Ovary (tissue), 9 donors: ENCODE results near the gene FMN1. TPM values are rescaled to one million over a fixed set of nuclear protein-coding genes. Genes with fewer than 3 reads are reported as not detected.

Experiments
- DNase-seq, 5 donors: peaks; one replicate each; pipeline ENCODE4 v3.0.0-alpha.2; 2019 to 2020
- H3K27ac ChIP-seq, 2 donors: fragments of 200-600 bp; one replicate each; pipeline versions ENCODE4 v1.5.1 to v1.8.0; 2019 to 2022
- H3K27me3 ChIP-seq: fragments of 200-600 bp; one replicate; pipeline ENCODE4 v1.8.0; 2022
- H3K36me3 ChIP-seq: fragments of 200-600 bp; sonication (generic); one replicate; pipeline ENCODE4 v1.5.1; 2019
- H3K4me1 ChIP-seq: one replicate; pipeline ENCODE4 v1.8.1; 2013; ENCODE audit warnings: mild to moderate bottlenecking, moderate library complexity; ENCODE audit not compliant: insufficient read depth
- H3K4me3 ChIP-seq: fragments of 200-600 bp; sonication (generic); one replicate; pipeline ENCODE4 v1.5.1; 2017
- H3K9me3 ChIP-seq, 2 donors: fragments of 200-600 bp in 1 of 2; sonication (generic) in 1 of 2; one replicate each; pipeline versions ENCODE4 v1.5.1 to v1.8.1; 2013 to 2019; ENCODE audit warnings: mild to moderate bottlenecking in 1 of 2, moderate library complexity in 1 of 2
- CTCF ChIP-seq, 3 donors: fragments of 450-650 bp in 2 of 3; fragments of 200-600 bp in 1 of 3; IDR thresholded peaks; one replicate each; pipeline versions ENCODE4 v1.5.1 to v1.8.0; 2016 to 2022; ENCODE audit warnings: antibody characterized with exemption in 3 of 3, mild to moderate bottlenecking in 1 of 3
- EP300 ChIP-seq: sonication (generic); formaldehyde crosslinking; IDR thresholded peaks from one replicate; pipeline ENCODE4 v1.6.1; 2017; ENCODE audit warnings: antibody characterized with exemption
- POLR2A ChIP-seq: fragments of 450-650 bp; IDR thresholded peaks from one replicate; pipeline ENCODE4 v1.6.1; 2017; ENCODE audit warnings: antibody characterized with exemption, mild to moderate bottlenecking, moderate library complexity
- WGBS, 3 donors: extraction: QIAGEN DNeasy Blood & Tissue Kit in 1 of 3; methylation state at CpG; one replicate each; pipeline versions ENCODE4 v1.1.5 to v1.1.7; 2013 to 2017; 5-methylcytosine and 5-hydroxymethylcytosine counted together
- intact Hi-C, 4 donors: fragments of 100-400 bp; cut with DNase I; formaldehyde crosslinking; loops; one replicate each; pipeline versions ENCODE4 v1.11.0 to v1.15.1; 2022 to 2023
- polyA plus RNA-seq, 2 donors: library from polyadenylated mRNA; stranded (reverse); fragments of 200-250 nt in 1 of 2; fragments of 350-450 nt in 1 of 2; fragmentation: Illumina TruSeq in 1 of 2; extraction: RNeasy Lipid Tissue Mini Kit (QIAGEN cat#74804) in 1 of 2; gene quantifications; one replicate each; pipeline ENCODE4 v1.2.3, GENCODE V29; 2013 to 2014
- total RNA-seq, 7 donors: library from RNA; depleted of rRNA in 2 of 7; stranded (reverse); fragments of >200 nt in 2 of 7; fragmentation: NEBNext Ultra II Directional in 3 of 7; extraction: Animal tissue kit (Norgen Biotek cat#: 25700) in 3 of 7; gene quantifications; one replicate each; pipeline versions ENCODE4 v1.1.0 to v1.2.4, GENCODE V29; 2016 to 2023
- donor health status: DM: no; HTN: no; CAD: no; lungs with moderate emphysema.
- donor health status: DM: no; HTN: no; CAD: no.
- donor health status: Bipolar disorder and iron deficiency.
- donor health status: DM: yes; HTN: yes; CAD: no.
- donor health status: DM: no; HTN: no; CAD: no.
- donor health status: DM: yes; HTN: yes; CAD: no.

FMN1 gene
- total and polyA plus RNA-seq, 9 donors: 0.13 to 16.9 (median 2.6) TPM

GRCh38 chr15:32878869-32879805 lies 315.4 kb downstream of the FMN1 start:
- no peaks in the 10 kb centered on the region for H3K27me3 ChIP-seq
- H3K27ac ChIP-seq: no peak overlapping the region
- 40 to 47% (median 40%) methylated on average over 5 of the region's 5 CpGs for WGBS, 3 donors
- intact Hi-C loops: no loop called here
- no peaks in the 10 kb centered on the region for H3K4me1 ChIP-seq
- H3K9me3 ChIP-seq: no peaks in the 10 kb centered on the region
- no peak overlapping the region for H3K4me3 ChIP-seq
- no peaks in the 10 kb centered on the region for H3K36me3 ChIP-seq
- DNase-seq: no peak
- TF ChIP-seq EP300: no peak
- no peak for TF ChIP-seq CTCF (IDR thresholded peaks at IDR 0.05)
- no peak for TF ChIP-seq POLR2A

GRCh38 chr15:32878342-32878741 lies 316.2 kb downstream of the FMN1 start:
- no peaks in the 10 kb centered on the region for H3K36me3 ChIP-seq
- TF ChIP-seq POLR2A (no peak), CTCF (IDR thresholded peaks at IDR 0.05) (no peak), EP300 (no peak)
- WGBS, 3 donors: 96 to 100% (median 97%) methylated on average over 1 of the region's 1 CpG
- no peak for DNase-seq
- no peaks in the 10 kb centered on the region for H3K9me3 ChIP-seq
- H3K4me1 ChIP-seq: no peaks in the 10 kb centered on the region
- no peaks in the 10 kb centered on the region for H3K27me3 ChIP-seq
- no peak overlapping the region for H3K27ac ChIP-seq
- intact Hi-C loops: no loop called here
- no peak overlapping the region for H3K4me3 ChIP-seq

- H3K4me3 ChIP-seq: no peak overlapping the region
- 72 to 74% (median 73%) methylated on average over 3 of the region's 3 CpGs for WGBS, 3 donors
- H3K27me3 ChIP-seq: no peaks in the 10 kb centered on the region
- H3K4me1 ChIP-seq: peaks cover 1% of the 10 kb centered on the region
- H3K36me3 ChIP-seq: no peaks in the 10 kb centered on the region
- no peaks in the 10 kb centered on the region for H3K9me3 ChIP-seq
- DNase-seq: no peak
- intact Hi-C loops: no loop called here
- TF ChIP-seq POLR2A (no peak), CTCF (IDR thresholded peaks at IDR 0.05) (no peak), EP300 (no peak)
- no peak overlapping the region for H3K27ac ChIP-seq
Observed at GRCh38 chr15:32877252-32878019, 317.1 kb downstream of the FMN1 start.

- no peaks in the 10 kb centered on the region for H3K27me3 ChIP-seq
- WGBS, 3 donors: 79 to 83% (median 79%) methylated on average over 15 of the region's 15 CpGs
- no peaks in the 10 kb centered on the region for H3K9me3 ChIP-seq
- TF ChIP-seq EP300 (no peak), POLR2A (no peak), CTCF (IDR thresholded peaks at IDR 0.05) (no peak)
- H3K27ac ChIP-seq: no peak overlapping the region
- no peaks in the 10 kb centered on the region for H3K36me3 ChIP-seq
- DNase-seq: no peak
- intact Hi-C loops: no loop called here
- H3K4me1 ChIP-seq: peaks cover 1% of the 10 kb centered on the region
- H3K4me3 ChIP-seq: no peak overlapping the region
Observed at GRCh38 chr15:32873284-32874114, 321.0 kb downstream of the FMN1 start.
